Measurements from ENCODE around the gene NCS1. TPM values are rescaled to one million over a fixed set of nuclear protein-coding genes. Genes with fewer than 3 reads are reported as not detected.

Gene NCS1
- total and polyA plus RNA-seq, 2 of the 8 experiments (the other 6 are each of a cell fraction or from before 2014, with no cell fraction given), result 34.7 to 47.6 TPM

DNA sequence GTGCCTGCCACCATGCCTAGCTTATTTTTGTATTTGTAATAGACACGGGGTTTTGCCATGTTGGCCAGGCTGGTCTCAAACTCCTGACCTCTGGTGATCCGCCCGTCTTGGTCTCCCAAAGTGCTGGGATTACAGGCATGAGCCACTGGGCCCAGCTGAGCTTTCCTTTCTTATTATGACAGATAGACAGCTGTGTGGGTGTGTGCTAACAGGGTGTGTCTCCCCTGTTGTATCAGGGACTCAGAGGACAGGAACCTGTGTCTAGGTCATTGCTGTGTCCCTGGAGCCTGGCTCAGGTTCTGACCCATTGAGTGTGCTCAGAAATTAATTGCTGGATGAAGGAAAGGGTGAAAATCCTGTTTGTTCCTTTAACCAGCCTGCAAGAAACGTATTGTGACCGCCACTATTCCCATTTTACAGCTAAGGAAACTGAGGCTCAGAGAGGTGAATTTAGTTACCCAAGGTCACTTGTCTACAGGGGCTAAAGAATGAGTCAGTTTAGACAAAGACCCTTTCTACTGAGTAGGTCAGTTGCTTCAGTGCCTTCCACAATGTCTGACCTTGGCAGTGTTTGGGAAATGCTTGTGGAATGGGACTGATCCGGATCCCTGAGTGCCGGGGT lies 16.8 kb downstream of the NCS1 start:
- Histone ChIP-seq H3K4me2 (ENCODE audit: insufficient read depth in 1 of 2, low read depth in 2 of 2, low read length in 2 of 2) (no peak overlapping the region), H3K27me3 (replicated peaks in 1 of 4; ENCODE audit: control insufficient read depth in 3 of 4, extremely low read depth in 1 of 4, insufficient read depth in 3 of 4, low read length in 3 of 4) (no peaks in the 10 kb centered on the region), H2AFZ (ENCODE audit: low read length) (no peak overlapping the region), H4K20me1 (replicated peaks in 1 of 2; ENCODE audit: control insufficient read depth in 1 of 2, insufficient read depth in 2 of 2, low read length in 2 of 2) (peaks cover 1 to 8% of the 10 kb centered on the region in 2 experiments), H3K79me1 (ENCODE audit: low read depth, low read length) (peaks cover 29% of the 10 kb centered on the region), H2BK20ac (ENCODE audit: low read length) (no peak overlapping the region), H2BK12ac (ENCODE audit: low read depth, low read length) (no peak overlapping the region), H3K9me3 (ENCODE audit: insufficient read depth in 2 of 2, low read depth in 1 of 2, low read length in 1 of 2) (no peaks in the 10 kb centered on the region), H3K36me3 (ENCODE audit: control insufficient read depth in 2 of 4, insufficient read depth in 4 of 4, low read length in 3 of 4) (no peaks in the 10 kb centered on the region), H4K8ac (ENCODE audit: extremely low read depth, insufficient read depth, low read length) (no peak overlapping the region), H4K5ac (ENCODE audit: insufficient read length, low read depth, low read length) (no peak overlapping the region), H3K4ac (replicated peaks; ENCODE audit: insufficient read length, low read depth, low read length) (no peak overlapping the region), H2AK5ac (ENCODE audit: low read depth, low read length) (no peak overlapping the region), H3K56ac (replicated peaks; ENCODE audit: insufficient read length, low read depth, low read length) (no peak overlapping the region), H2BK120ac (replicated peaks; ENCODE audit: low read depth, low read length) (no peak overlapping the region), H4K91ac (replicated peaks; ENCODE audit: insufficient read length, low read length) (no peak overlapping the region), H3K4me3 (ENCODE audit: extremely low read depth in 1 of 4, insufficient read depth in 2 of 4, low read depth in 3 of 4, low read length in 4 of 4) (no peak overlapping the region), H3K27ac (ENCODE audit: low read depth, low read length) (no peak overlapping the region), H3K14ac (ENCODE audit: insufficient read length) (no peak overlapping the region), H3K23ac (ENCODE audit: insufficient read length) (no peak overlapping the region), H2BK15ac (ENCODE audit: low read length) (no peak overlapping the region), H3K23me2 (ENCODE audit: low read depth, low read length) (no peaks in the 10 kb centered on the region), H3K79me2 (ENCODE audit: control insufficient read depth in 1 of 2, insufficient read depth in 2 of 2, low read length in 2 of 2) (peaks cover 0 to 26% of the 10 kb centered on the region in 2 experiments; a peak in 2 of 4 replicates), H3K4me1 (replicated peaks in 1 of 4; ENCODE audit: control insufficient read depth in 3 of 4, insufficient read depth in 4 of 4, low read length in 3 of 4) (peaks cover 0 to 50% (median 40%) of the 10 kb centered on the region in 4 experiments; a peak in 6 of 7 replicates), H2BK5ac (ENCODE audit: low read depth, low read length) (no peak overlapping the region), H3K9ac (replicated peaks in 1 of 4; ENCODE audit: extremely low read depth in 1 of 4, low read depth in 3 of 4, low read length in 3 of 4) (no peak overlapping the region; a peak in 1 of 7 replicates), H3K18ac (ENCODE audit: extremely low read depth, low read length) (no peak overlapping the region)
- DNase-seq (ENCODE audit: low read depth in 1 of 2, low spot score in 2 of 2) (no peak), FAIRE-seq (no peak)
- POLR2A ChIA-PET (ENCODE audit: partially characterized antibody), result no interaction called here
- CTCF ChIA-PET (ENCODE audit: partially characterized antibody), result interaction anchor here (1.0 to 4.9 kb wide), 5 partner anchors 11 to 77 kb away, joined by 3 to 20 read pairs (median 4); no protein-coding TSS in a partner anchor
- TF ChIP-seq, protein P1, sequence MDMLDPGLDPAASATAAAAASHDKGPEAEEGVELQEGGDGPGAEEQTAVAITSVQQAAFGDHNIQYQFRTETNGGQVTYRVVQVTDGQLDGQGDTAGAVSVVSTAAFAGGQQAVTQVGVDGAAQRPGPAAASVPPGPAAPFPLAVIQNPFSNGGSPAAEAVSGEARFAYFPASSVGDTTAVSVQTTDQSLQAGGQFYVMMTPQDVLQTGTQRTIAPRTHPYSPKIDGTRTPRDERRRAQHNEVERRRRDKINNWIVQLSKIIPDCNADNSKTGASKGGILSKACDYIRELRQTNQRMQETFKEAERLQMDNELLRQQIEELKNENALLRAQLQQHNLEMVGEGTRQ (IDR thresholded peaks at IDR 0.05; ENCODE audit: low read length), result no peak
- TF ChIP-seq TCF12 (IDR thresholded peaks at IDR 0.05; ENCODE audit: low read depth, low read length) (no peak), SIN3A (conservative IDR thresholded peaks at IDR 0.05 in 1 of 2, IDR thresholded peaks at IDR 0.05 in 1 of 2; ENCODE audit: low read depth in 1 of 2, low read length in 2 of 2) (no peak), BRCA1 (IDR thresholded peaks at IDR 0.05; ENCODE audit: low read depth, low read length) (no peak)
- WGBS, 2 experiments (ENCODE audit: extremely low coverage in 1 of 2, insufficient coverage in 1 of 2, insufficient read length in 1 of 2, insufficient replicate concordance in 2 of 2, low coverage in 1 of 2, low lambda C conversion rate in 2 of 2, missing lambda C conversion rate in 1 of 2), result 92% methylated on average over 7 of the region's 7 CpGs; no CpG with 5 or more reads in 1 of the 2 experiments

All from H1 (cell line).